K562 (cell line): ENCODE data around the gene ABLIM1. TPM values are rescaled to one million over a fixed set of nuclear protein-coding genes. Genes with fewer than 3 reads are reported as not detected.

Source experiments
- ATAC-seq: fragments of 200-7000 bp; cut with Tn5 transposase; 3 replicates; pipeline ENCODE4 v1.9.1; 2020; ENCODE audit warnings: moderate library complexity
- BruUV-seq: library from RNA; stranded (reverse); fragments of 400-500 nt; replicated peaks from 2 replicates; lab custom pipeline; 2021; lab: Mats Ljungman, UMichigan
- CTCF ChIA-PET: fragments of 300-600 bp; formaldehyde crosslinking; extraction: SDS; loops from one replicate; lab custom pipeline; 2021; ENCODE audit warnings: low intra/inter-chr PET ratio; lab: Yijun Ruan, JAX
- POLR2A ChIA-PET: fragments of 300-600, 350-650 bp; sonication (Branson Sonifier 250); formaldehyde crosslinking; extraction: SDS; loops from one replicate; lab custom pipeline; 2021; ENCODE audit warnings: antibody characterized with exemption, inconsistent platforms; lab: Yijun Ruan, JAX
- DNase-seq, 4 experiments: peaks; one replicate each; pipeline versions ENCODE4 v3.0.0 to v3.0.0-alpha.2; 2011 to 2018; ENCODE audit warnings: low spot score in 3 of 4, mixed read lengths in 3 of 4; ENCODE audit errors: extremely low read depth in 1 of 4
- FAIRE-seq: peaks from 2 replicates; lab custom pipeline; 2011; peaks lifted over from hg19 to GRCh38; lab: Jason Lieb, UNC
- H2AFZ ChIP-seq: 2 replicates; pipeline ENCODE4 v1.6.0; 2011; ENCODE audit warnings: low read depth, low read length, control low read depth, inconsistent platforms
- H3K27ac ChIP-seq: fragments of 200-600 bp; 3 replicates; pipeline ENCODE4 v1.8.0; 2011; ENCODE audit warnings: low read depth, mild to moderate bottlenecking, control low read depth, inconsistent platforms, low read length, moderate library complexity, mixed read lengths; ENCODE audit errors: extremely low read depth
- H3K27me3 ChIP-seq, 2 experiments: fragments of 300-600 bp in 1 of 2; 2 replicates in 1 of 2; 3 replicates in 1 of 2; pipeline versions ENCODE4 v1.6.0 to v1.8.0; 2011; ENCODE audit warnings: inconsistent platforms in 2 of 2, low read length in 2 of 2, mild to moderate bottlenecking in 1 of 2, mixed read lengths in 1 of 2, moderate library complexity in 1 of 2; ENCODE audit not compliant: control insufficient read depth in 2 of 2, insufficient read depth in 2 of 2
- H3K36me3 ChIP-seq: fragments of 300-600 bp; 3 replicates; pipeline ENCODE4 v1.8.0; 2011; ENCODE audit warnings: mild to moderate bottlenecking, low read length, inconsistent platforms; ENCODE audit not compliant: control insufficient read depth, insufficient read depth
- H3K4me1 ChIP-seq, 2 experiments: fragments of 200-600 bp in 1 of 2; replicated peaks in 1 of 2; 2 replicates in 1 of 2; 3 replicates in 1 of 2; pipeline versions ENCODE4 v1.5.1 to v1.8.0; 2011; ENCODE audit warnings: inconsistent platforms in 2 of 2, low read length in 2 of 2, mild to moderate bottlenecking in 1 of 2, mixed read lengths in 1 of 2, moderate library complexity in 1 of 2; ENCODE audit not compliant: control insufficient read depth in 2 of 2, insufficient read depth in 2 of 2
- H3K4me2 ChIP-seq: 2 replicates; pipeline ENCODE4 v1.6.1; 2011; ENCODE audit warnings: low read length, control low read depth, inconsistent platforms, mixed read lengths; ENCODE audit not compliant: insufficient read depth
- H3K4me3 ChIP-seq: fragments of 200-600 bp; sonication (generic), shearing (Covaris generic); 2 replicates; pipeline ENCODE4 v1.5.1; 2016; ENCODE audit warnings: control low read depth, inconsistent platforms
- H3K79me2 ChIP-seq: fragments of 200-600 bp; 3 replicates; pipeline ENCODE4 v1.8.0; 2011; ENCODE audit warnings: low read length, inconsistent platforms; ENCODE audit not compliant: control insufficient read depth, insufficient read depth
- H3K9ac ChIP-seq, 2 experiments: 2 replicates each; pipeline versions ENCODE4 v1.6.0 to v1.6.1; 2011; ENCODE audit warnings: low read depth in 2 of 2, low read length in 2 of 2, control low read depth in 1 of 2, inconsistent platforms in 1 of 2, mild to moderate bottlenecking in 1 of 2, mixed read lengths in 1 of 2; ENCODE audit not compliant: insufficient read depth in 1 of 2
- H3K9me1 ChIP-seq: one replicate; pipeline ENCODE4 v1.6.0; 2011; ENCODE audit warnings: inconsistent platforms, mild to moderate bottlenecking, low read length, moderate library complexity; ENCODE audit not compliant: control insufficient read depth, insufficient read depth
- H3K9me3 ChIP-seq: replicated peaks from 2 replicates; pipeline ENCODE4 v1.5.1; 2011; ENCODE audit warnings: low read depth, low read length, inconsistent platforms; ENCODE audit not compliant: control insufficient read depth, insufficient read depth
- H4K20me1 ChIP-seq: replicated peaks from 2 replicates; pipeline ENCODE4 v1.6.1; 2011; ENCODE audit warnings: low read length, inconsistent platforms, mixed read lengths; ENCODE audit not compliant: control insufficient read depth, insufficient read depth
- HDGF ChIP-seq: fragments of 450-650 bp; IDR thresholded peaks from 2 replicates; pipeline ENCODE4 v1.6.1; 2016
- HMG20A ChIP-seq: fragments of 450-650 bp; formaldehyde crosslinking; conservative IDR thresholded peaks from 2 replicates; pipeline ENCODE4 v1.4.0; 2020; ENCODE audit warnings: mild to moderate bottlenecking, mixed read lengths
- LARP7 ChIP-seq: fragments of 450-650 bp; IDR thresholded peaks from 2 replicates; pipeline ENCODE4 v1.6.1; 2016
- WGBS: fragments of 100-300 bp; shearing (Covaris generic); methylation state at CpG from one replicate; pipeline ENCODE4 v1.1.6; 2016; ENCODE audit warnings: low coverage, mixed read lengths; ENCODE audit not compliant: insufficient coverage; ENCODE audit errors: missing lambda C conversion rate; 5-methylcytosine and 5-hydroxymethylcytosine counted together
- in situ Hi-C: fragments of 300-500 bp; cut with MboI; formaldehyde crosslinking; loops from 4 replicates; pipeline ENCODE4 v1.15.0; 2018; ENCODE audit warnings: inconsistent platforms, mixed read lengths
- intact Hi-C: fragments of 100-400 bp; cut with micrococcal nuclease; formaldehyde crosslinking; loops from 2 replicates; pipeline ENCODE4 v1.14.2; 2022
- polyA plus RNA-seq, 8 experiments: library from polyadenylated mRNA; depleted of rRNA in 4 of 8; stranded (reverse) in 5 of 8; unstranded in 3 of 8; fragments of >200 nt; fragmentation: Nextera tagmentation in 2 of 8; fragmentation: Illumina TruSeq in 1 of 8; extraction: Ambion mirVana in 2 of 8; extraction: Trizol in 1 of 8; gene quantifications; 2 replicates each; pipeline versions ENCODE4 v1.2.1 to v1.2.3, GENCODE V29; 2011 to 2014; ENCODE audit warnings: inconsistent platforms in 1 of 8, missing spikeins in 1 of 8
- total RNA-seq, 7 experiments: library from RNA; depleted of rRNA in 6 of 7; stranded (reverse); fragments of >200 nt in 6 of 7; fragmentation: Illumina TruSeq in 2 of 7; extraction: Trizol in 2 of 7; gene quantifications; 2 replicates each; pipeline versions ENCODE4 v1.2.1 to v1.2.3, GENCODE V29; 2011 to 2021; ENCODE audit warnings: low replicate concordance in 1 of 7
- TF ChIP-seq, protein P1 (sequence below): sonication (generic); formaldehyde crosslinking; IDR thresholded peaks from 2 replicates; pipeline ENCODE4 v1.8.1; 2022; ENCODE audit warnings: missing genetic modification reagents
- TF ChIP-seq, protein P2 (sequence below), 3 experiments: IDR thresholded peaks in 2 of 3; conservative IDR thresholded peaks in 1 of 3; 2 replicates each; pipeline ENCODE4 v1.5.1; 2011 to 2012; ENCODE audit warnings: low read length in 3 of 3, mild to moderate bottlenecking in 3 of 3, control low read depth in 2 of 3, improper control_type of control experiment in 1 of 3, inconsistent platforms in 1 of 3, low read depth in 1 of 3, mixed read lengths in 1 of 3, moderate library complexity in 1 of 3; ENCODE audit not compliant: insufficient read depth in 2 of 3

The ABLIM1 gene
- total and polyA plus RNA-seq, 9 of the 15 experiments (the other 6 are each of a cell fraction or from before 2014, with no cell fraction given): 0.07 to 0.49 (median 0.14) TPM; not detected in 6

DNA sequence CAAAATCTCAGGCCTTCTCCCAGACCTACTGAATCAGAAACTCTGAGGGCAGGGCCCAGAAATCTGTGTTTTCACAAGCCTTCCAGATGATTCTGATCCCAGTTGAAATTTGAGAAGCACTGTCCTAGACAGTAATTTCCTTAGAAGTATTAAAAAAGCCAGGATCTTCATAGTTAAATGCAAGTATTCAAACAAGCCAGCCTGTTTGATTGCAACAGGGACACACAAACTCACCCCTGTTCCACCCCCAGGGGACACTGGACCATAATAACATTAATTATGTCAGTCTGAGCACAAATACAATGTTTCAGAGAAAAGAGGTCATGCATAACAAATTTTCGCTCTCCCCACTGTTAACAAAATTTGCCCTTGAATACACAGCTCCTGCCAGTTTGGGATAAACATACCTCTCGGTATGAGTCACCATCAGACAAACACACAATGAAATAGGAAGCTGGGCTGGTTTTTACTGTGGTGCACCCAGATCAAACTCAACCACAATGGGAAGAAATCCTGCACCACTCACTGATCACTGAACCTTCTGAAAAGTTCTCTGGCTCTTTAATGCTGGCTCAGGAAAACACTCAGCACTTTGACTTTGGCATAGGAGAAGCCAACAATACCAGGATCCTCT, 34.3 kb downstream of the ABLIM1 start:
- Histone ChIP-seq H3K9me1 (no peaks in the 10 kb centered on the region), H3K27me3 (no peaks in the 10 kb centered on the region; a peak in 1 of 5 replicates), H4K20me1 (no peaks in the 10 kb centered on the region), H3K36me3 (no peaks in the 10 kb centered on the region), H3K4me1 (no peaks in the 10 kb centered on the region), H3K27ac (no peak overlapping the region), H3K79me2 (no peaks in the 10 kb centered on the region), H3K4me2 (no peak overlapping the region), H2AFZ (no peak overlapping the region), H3K9ac (no peak overlapping the region), H3K9me3 (no peaks in the 10 kb centered on the region), H3K4me3 (no peak overlapping the region)
- CTCF ChIA-PET: no interaction called here
- intact Hi-C loops (no loop called here), in situ Hi-C loops (no loop called here)
- no peak for TF ChIP-seq HMG20A (CRISPR knock-in tag)
- BruUV-seq: no TSS peak
- FAIRE-seq (no peak), ATAC-seq (no peak), DNase-seq (no peak)
- POLR2A ChIA-PET: no interaction called here
- WGBS: 0% methylated on average over 2 of the region's 2 CpGs

DNA sequence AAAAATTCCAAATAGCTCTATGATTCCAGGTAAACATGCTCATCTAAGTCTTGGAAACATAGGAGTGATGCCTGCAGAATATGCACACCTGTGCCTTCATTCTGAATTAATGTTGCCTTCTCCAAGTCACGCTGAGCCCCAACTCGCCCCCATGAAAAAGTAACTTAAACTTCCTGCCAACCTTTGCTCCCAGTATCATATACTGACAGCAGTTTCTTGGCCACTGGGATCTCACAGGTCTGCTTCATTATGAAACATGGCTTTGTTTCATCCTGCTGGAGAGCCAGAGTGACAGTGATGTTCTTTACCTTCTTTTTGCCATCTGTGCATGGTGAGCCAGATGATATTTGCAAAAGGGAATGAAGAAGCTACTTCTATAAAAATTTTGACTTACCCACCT, 34.9 kb downstream of the ABLIM1 start:
- H3K4me2 ChIP-seq: no peak overlapping the region
- H3K27ac ChIP-seq: no peak overlapping the region
- 0% methylated on average over 2 of the region's 2 CpGs for WGBS
- H3K79me2 ChIP-seq: no peaks in the 10 kb centered on the region
- no TSS peak for BruUV-seq
- no peaks in the 10 kb centered on the region for H3K4me1 ChIP-seq
- no peaks in the 10 kb centered on the region for H3K9me1 ChIP-seq
- H3K27me3 ChIP-seq: no peaks in the 10 kb centered on the region; a peak in 1 of 5 replicates
- CTCF ChIA-PET: no interaction called here
- H3K36me3 ChIP-seq: no peaks in the 10 kb centered on the region
- no peak for DNase-seq
- in situ Hi-C loops (no loop called here), intact Hi-C loops (no loop called here)
- POLR2A ChIA-PET: no interaction called here
- H3K9ac ChIP-seq: no peak overlapping the region
- no peaks in the 10 kb centered on the region for H3K9me3 ChIP-seq
- FAIRE-seq: no peak
- no peak for ATAC-seq
- no peak overlapping the region for H2AFZ ChIP-seq
- no peak overlapping the region for H3K4me3 ChIP-seq
- H4K20me1 ChIP-seq: no peaks in the 10 kb centered on the region
- TF ChIP-seq, protein P1, sequence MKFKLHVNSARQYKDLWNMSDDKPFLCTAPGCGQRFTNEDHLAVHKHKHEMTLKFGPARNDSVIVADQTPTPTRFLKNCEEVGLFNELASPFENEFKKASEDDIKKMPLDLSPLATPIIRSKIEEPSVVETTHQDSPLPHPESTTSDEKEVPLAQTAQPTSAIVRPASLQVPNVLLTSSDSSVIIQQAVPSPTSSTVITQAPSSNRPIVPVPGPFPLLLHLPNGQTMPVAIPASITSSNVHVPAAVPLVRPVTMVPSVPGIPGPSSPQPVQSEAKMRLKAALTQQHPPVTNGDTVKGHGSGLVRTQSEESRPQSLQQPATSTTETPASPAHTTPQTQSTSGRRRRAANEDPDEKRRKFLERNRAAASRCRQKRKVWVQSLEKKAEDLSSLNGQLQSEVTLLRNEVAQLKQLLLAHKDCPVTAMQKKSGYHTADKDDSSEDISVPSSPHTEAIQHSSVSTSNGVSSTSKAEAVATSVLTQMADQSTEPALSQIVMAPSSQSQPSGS (CRISPR knock-in tag): no peak
- TF ChIP-seq, protein P2, sequence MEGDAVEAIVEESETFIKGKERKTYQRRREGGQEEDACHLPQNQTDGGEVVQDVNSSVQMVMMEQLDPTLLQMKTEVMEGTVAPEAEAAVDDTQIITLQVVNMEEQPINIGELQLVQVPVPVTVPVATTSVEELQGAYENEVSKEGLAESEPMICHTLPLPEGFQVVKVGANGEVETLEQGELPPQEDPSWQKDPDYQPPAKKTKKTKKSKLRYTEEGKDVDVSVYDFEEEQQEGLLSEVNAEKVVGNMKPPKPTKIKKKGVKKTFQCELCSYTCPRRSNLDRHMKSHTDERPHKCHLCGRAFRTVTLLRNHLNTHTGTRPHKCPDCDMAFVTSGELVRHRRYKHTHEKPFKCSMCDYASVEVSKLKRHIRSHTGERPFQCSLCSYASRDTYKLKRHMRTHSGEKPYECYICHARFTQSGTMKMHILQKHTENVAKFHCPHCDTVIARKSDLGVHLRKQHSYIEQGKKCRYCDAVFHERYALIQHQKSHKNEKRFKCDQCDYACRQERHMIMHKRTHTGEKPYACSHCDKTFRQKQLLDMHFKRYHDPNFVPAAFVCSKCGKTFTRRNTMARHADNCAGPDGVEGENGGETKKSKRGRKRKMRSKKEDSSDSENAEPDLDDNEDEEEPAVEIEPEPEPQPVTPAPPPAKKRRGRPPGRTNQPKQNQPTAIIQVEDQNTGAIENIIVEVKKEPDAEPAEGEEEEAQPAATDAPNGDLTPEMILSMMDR (IDR thresholded peaks at IDR 0.05 in 2 of 3, conservative IDR thresholded peaks at IDR 0.05 in 1 of 3; ENCODE audit: insufficient read depth in 2 of 3, low read depth in 1 of 3, low read length in 3 of 3): no peak
- no peak for TF ChIP-seq HDGF
- no peak for TF ChIP-seq LARP7
